HG03469 (cell line): ENCODE results near the gene SNX15.

Experiments
- ATAC-seq: cut with Tn5 transposase; IDR thresholded peaks from one replicate; pipeline ENCODE4 v1.9.1; 2021; ENCODE audit warnings: mild to moderate bottlenecking, moderate library complexity, moderate number of reproducible peaks; ENCODE audit not compliant: unreplicated experiment

SNX15 gene

GRCh38 chr11:65083834-65084597, 56.8 kb downstream of the SNX15 start, which contains the start of the genes CDCA5 and ZFPL1:
CDCA5 (minus strand) TSS chr11:65084040; CDS start chr11:65083978, 62 bp downstream.
ZFPL1 (plus strand) TSS chr11:65084222; CDS start chr11:65084699, 477 bp downstream.
- peak; percentile 41 for ATAC-seq

- no peak for ATAC-seq
These were observed 57.5 kb downstream of the SNX15 start for GRCh38 chr11:65084598-65085375.

GRCh38 chr11:65085446-65085845, 58.2 kb downstream of the SNX15 start:
- ATAC-seq: no peak

GRCh38 chr11:65086809-65087208, 59.6 kb downstream of the SNX15 start:
- no peak for ATAC-seq

GRCh38 chr11:65087216-65087615, 60.0 kb downstream of the SNX15 start:
- ATAC-seq: no peak

- ATAC-seq: no peak
These were observed 60.6 kb downstream of the SNX15 start for GRCh38 chr11:65087827-65088226.

GRCh38 chr11:65089621-65090020, 62.4 kb downstream of the SNX15 start:
- ATAC-seq: no peak
